KOPT-K1 (cell line): ENCODE data around the gene DEUP1.

Experiments
- H3K27ac ChIP-seq: fragments of 200-600 bp; sonication (generic); 2 replicates; pipeline ENCODE4 v1.5.1; 2016; ENCODE audit warnings: antibody characterized with exemption, mild to moderate bottlenecking, low read depth, low read length; ENCODE audit not compliant: poor library complexity, severe bottlenecking
- H3K36me3 ChIP-seq: fragments of 200-600 bp; sonication (generic); 2 replicates; pipeline ENCODE4 v1.5.1; 2017; ENCODE audit warnings: antibody characterized with exemption, mild to moderate bottlenecking, low read length, moderate library complexity; ENCODE audit not compliant: insufficient read depth
- H3K9me3 ChIP-seq: fragments of 200-600 bp; sonication (generic); 2 replicates; pipeline ENCODE4 v1.5.1; 2017; ENCODE audit warnings: antibody characterized with exemption, low read length, mild to moderate bottlenecking; ENCODE audit not compliant: insufficient read depth, poor library complexity, severe bottlenecking

DEUP1 gene

GRCh38 chr11:93480256-93480655 is 149.7 kb downstream of the DEUP1 start:
- no peak overlapping the region for H3K27ac ChIP-seq
- no peaks in the 10 kb centered on the region for H3K36me3 ChIP-seq
- no peaks in the 10 kb centered on the region for H3K9me3 ChIP-seq

GRCh38 chr11:93480756-93481155 is 150.2 kb downstream of the DEUP1 start:
- Histone ChIP-seq H3K36me3 (no peaks in the 10 kb centered on the region), H3K9me3 (no peaks in the 10 kb centered on the region), H3K27ac (no peak overlapping the region)

GRCh38 chr11:93481279-93481678 is 150.7 kb downstream of the DEUP1 start:
- H3K27ac ChIP-seq = no peak overlapping the region
- H3K36me3 ChIP-seq = no peaks in the 10 kb centered on the region
- no peaks in the 10 kb centered on the region for H3K9me3 ChIP-seq

- Histone ChIP-seq H3K27ac (no peak overlapping the region), H3K9me3 (no peaks in the 10 kb centered on the region), H3K36me3 (no peaks in the 10 kb centered on the region)
Observed at GRCh38 chr11:93481696-93482095, 151.2 kb downstream of the DEUP1 start.

- no peak overlapping the region for H3K27ac ChIP-seq
- H3K9me3 ChIP-seq = no peaks in the 10 kb centered on the region
- no peaks in the 10 kb centered on the region for H3K36me3 ChIP-seq
Observed at GRCh38 chr11:93482556-93482955, 152.0 kb downstream of the DEUP1 start.

- Histone ChIP-seq H3K27ac (no peak overlapping the region), H3K36me3 (no peaks in the 10 kb centered on the region), H3K9me3 (no peaks in the 10 kb centered on the region)
Observed at GRCh38 chr11:93484716-93485115, 154.2 kb downstream of the DEUP1 start.

GRCh38 chr11:93485983-93486382 is 155.4 kb downstream of the DEUP1 start:
- H3K27ac ChIP-seq = no peak overlapping the region
- H3K36me3 ChIP-seq = no peaks in the 10 kb centered on the region
- H3K9me3 ChIP-seq = no peaks in the 10 kb centered on the region

GRCh38 chr11:93487032-93487483 is 156.5 kb downstream of the DEUP1 start:
- Histone ChIP-seq H3K9me3 (no peaks in the 10 kb centered on the region), H3K27ac (no peak overlapping the region), H3K36me3 (no peaks in the 10 kb centered on the region)
